ENCODE data around the gene PHF10. TPM values are rescaled to one million over a fixed set of nuclear protein-coding genes. Genes with fewer than 3 reads are reported as not detected.

The PHF10 gene
- total RNA-seq, 2 donors from 2014 or later, result 82.5 to 82.8 TPM

- no peaks in the 10 kb centered on the region for H3K4me1 ChIP-seq (ENCODE audit: control insufficient read depth, insufficient read depth, low read length)
- no peaks in the 10 kb centered on the region for H3K27me3 ChIP-seq (ENCODE audit: control insufficient read depth, insufficient read depth, low read length, poor library complexity, severe bottlenecking)
- H3K4me3 Mint-ChIP-seq, result no peak overlapping the region
- DNase-seq, result no peak
- peaks cover 2% of the 10 kb centered on the region for H3K27me3 Mint-ChIP-seq (ENCODE audit: insufficient read depth)
- peaks cover 80% of the 10 kb centered on the region for H3K36me3 ChIP-seq (ENCODE audit: control insufficient read depth, insufficient read depth, low read length)
- TF ChIP-seq CTCF (conservative IDR thresholded peaks at IDR 0.05), result no peak
- peaks cover 68% of the 10 kb centered on the region for H3K36me3 Mint-ChIP-seq (ENCODE audit: low read depth)
- no peak overlapping the region for H3K27ac Mint-ChIP-seq
- H3K9me3 ChIP-seq (ENCODE audit: control insufficient read depth, low read length), result no peaks in the 10 kb centered on the region
- no peaks in the 10 kb centered on the region for H3K4me1 Mint-ChIP-seq
- no peaks in the 10 kb centered on the region for H3K9me3 Mint-ChIP-seq
- H3K9ac ChIP-seq (ENCODE audit: extremely low read depth, low read length, poor library complexity, severe bottlenecking), result no peak overlapping the region
- no peak overlapping the region for H3K4me3 ChIP-seq (ENCODE audit: low read length)
- H3K27ac ChIP-seq (ENCODE audit: low read depth, low read length), result no peak overlapping the region
- 92 to 95% methylated on average over 10 to 14 of the region's 14 CpGs for WGBS, 2 experiments (ENCODE audit: insufficient coverage in 1 of 2, insufficient read length in 1 of 2)
Observed at GRCh38 chr6:169664227-169664626, 60.1 kb downstream of the PHF10 start.

- no peak overlapping the region for H3K4me3 ChIP-seq (ENCODE audit: low read length)
- peaks cover 79% of the 10 kb centered on the region for H3K36me3 ChIP-seq (ENCODE audit: control insufficient read depth, insufficient read depth, low read length)
- Mint-ChIP-seq H3K27me3 (ENCODE audit: insufficient read depth) (peaks cover 2% of the 10 kb centered on the region), H3K27ac (peak overlapping the region; percentile 37), H3K9me3 (no peaks in the 10 kb centered on the region), H3K4me1 (no peaks in the 10 kb centered on the region), H3K36me3 (ENCODE audit: low read depth) (peaks cover 67% of the 10 kb centered on the region), H3K4me3 (no peak overlapping the region)
- H3K27ac ChIP-seq (ENCODE audit: low read depth, low read length), result no peak overlapping the region
- H3K27me3 ChIP-seq (ENCODE audit: control insufficient read depth, insufficient read depth, low read length, poor library complexity, severe bottlenecking), result no peaks in the 10 kb centered on the region
- WGBS, 2 experiments (ENCODE audit: insufficient coverage in 1 of 2, insufficient read length in 1 of 2), result 93 to 95% methylated on average over 7 to 8 of the region's 8 CpGs
- no peak for TF ChIP-seq CTCF (conservative IDR thresholded peaks at IDR 0.05)
- DNase-seq, result no peak
- H3K9ac ChIP-seq (ENCODE audit: extremely low read depth, low read length, poor library complexity, severe bottlenecking), result no peak overlapping the region
- no peaks in the 10 kb centered on the region for H3K9me3 ChIP-seq (ENCODE audit: control insufficient read depth, low read length)
- H3K4me1 ChIP-seq (ENCODE audit: control insufficient read depth, insufficient read depth, low read length), result no peaks in the 10 kb centered on the region
Observed at GRCh38 chr6:169663468-169663867, 60.8 kb downstream of the PHF10 start.

GRCh38 chr6:169661391-169661756 lies 62.9 kb downstream of the PHF10 start:
- no peak overlapping the region for H3K27ac Mint-ChIP-seq
- H3K27ac ChIP-seq (ENCODE audit: low read depth, low read length), result no peak overlapping the region
- H3K36me3 ChIP-seq (ENCODE audit: control insufficient read depth, insufficient read depth, low read length), result peaks cover 89% of the 10 kb centered on the region
- peaks cover 4% of the 10 kb centered on the region for H3K4me1 Mint-ChIP-seq
- DNase-seq, result peak; percentile 24
- WGBS, 2 experiments (ENCODE audit: insufficient coverage in 1 of 2, insufficient read length in 1 of 2), result 91 to 94% methylated on average over 4 to 7 of the region's 7 CpGs
- no peaks in the 10 kb centered on the region for H3K4me1 ChIP-seq (ENCODE audit: control insufficient read depth, insufficient read depth, low read length)
- TF ChIP-seq CTCF (conservative IDR thresholded peaks at IDR 0.05), result no peak
- peaks cover 71% of the 10 kb centered on the region for H3K36me3 Mint-ChIP-seq (ENCODE audit: low read depth)
- H3K9me3 ChIP-seq (ENCODE audit: control insufficient read depth, low read length), result peaks cover 1% of the 10 kb centered on the region
- no peak overlapping the region for H3K9ac ChIP-seq (ENCODE audit: extremely low read depth, low read length, poor library complexity, severe bottlenecking)
- no peak overlapping the region for H3K4me3 Mint-ChIP-seq
- H3K27me3 ChIP-seq (ENCODE audit: control insufficient read depth, insufficient read depth, low read length, poor library complexity, severe bottlenecking), result no peaks in the 10 kb centered on the region
- no peak overlapping the region for H3K4me3 ChIP-seq (ENCODE audit: low read length)
- H3K9me3 Mint-ChIP-seq, result peaks cover 1% of the 10 kb centered on the region
- peaks cover 2% of the 10 kb centered on the region for H3K27me3 Mint-ChIP-seq (ENCODE audit: insufficient read depth)
